CD4-positive, alpha-beta T cell treated with Interleukin-17A for 1 hour (primary cell): ENCODE results near the gene NOL11.
"Not testable (repeated sequence)": the region's sequence is repeated elsewhere in the genome, so short reads cannot be mapped to it uniquely, and the experiment has no call there.

Experiments
- DNase-seq: peaks from one replicate; pipeline ENCODE4 v3.0.0-alpha.2; 2020

NOL11 gene

GRCh38 chr17:67711916-67712315, 5.8 kb upstream of the NOL11 start:
- no peak for DNase-seq

GRCh38 chr17:67712375-67712774, 5.4 kb upstream of the NOL11 start:
- no peak for DNase-seq

GRCh38 chr17:67713169-67713568, 4.6 kb upstream of the NOL11 start:
- DNase-seq: no peak

- DNase-seq: no peak
Measured at GRCh38 chr17:67716405-67716798, 1.3 kb upstream of the NOL11 start.

DNA sequence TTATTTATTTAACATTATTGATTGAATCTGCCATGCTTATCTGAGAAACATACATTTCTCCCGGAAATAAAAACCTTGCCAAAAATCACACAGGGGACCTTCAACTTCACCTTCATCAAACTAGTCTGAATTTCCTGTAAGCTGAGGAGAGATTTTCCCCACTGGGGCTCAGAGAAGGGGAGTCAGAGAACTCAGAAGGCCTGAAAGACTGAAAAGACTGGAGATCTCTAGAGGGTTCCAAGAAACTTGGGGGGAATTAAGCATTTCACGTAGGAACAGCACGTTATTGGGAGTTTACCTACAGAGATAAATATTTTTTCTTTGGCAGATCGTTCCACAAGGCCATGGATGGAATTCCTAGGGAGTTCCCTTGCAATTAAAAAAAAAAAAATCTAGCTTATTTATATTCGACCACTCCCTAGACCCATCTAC, 528 bp upstream of the NOL11 start:
- DNase-seq: peak; percentile 38

- peak; percentile 62 for DNase-seq
Measured at GRCh38 chr17:67718325-67718941, 697 bp downstream of the NOL11 start.

- DNase-seq: peak; percentile 47
Measured at GRCh38 chr17:67725373-67725791, 7.6 kb downstream of the NOL11 start.

- DNase-seq: no peak
Measured at GRCh38 chr17:67725807-67726206, 8.1 kb downstream of the NOL11 start.

DNA sequence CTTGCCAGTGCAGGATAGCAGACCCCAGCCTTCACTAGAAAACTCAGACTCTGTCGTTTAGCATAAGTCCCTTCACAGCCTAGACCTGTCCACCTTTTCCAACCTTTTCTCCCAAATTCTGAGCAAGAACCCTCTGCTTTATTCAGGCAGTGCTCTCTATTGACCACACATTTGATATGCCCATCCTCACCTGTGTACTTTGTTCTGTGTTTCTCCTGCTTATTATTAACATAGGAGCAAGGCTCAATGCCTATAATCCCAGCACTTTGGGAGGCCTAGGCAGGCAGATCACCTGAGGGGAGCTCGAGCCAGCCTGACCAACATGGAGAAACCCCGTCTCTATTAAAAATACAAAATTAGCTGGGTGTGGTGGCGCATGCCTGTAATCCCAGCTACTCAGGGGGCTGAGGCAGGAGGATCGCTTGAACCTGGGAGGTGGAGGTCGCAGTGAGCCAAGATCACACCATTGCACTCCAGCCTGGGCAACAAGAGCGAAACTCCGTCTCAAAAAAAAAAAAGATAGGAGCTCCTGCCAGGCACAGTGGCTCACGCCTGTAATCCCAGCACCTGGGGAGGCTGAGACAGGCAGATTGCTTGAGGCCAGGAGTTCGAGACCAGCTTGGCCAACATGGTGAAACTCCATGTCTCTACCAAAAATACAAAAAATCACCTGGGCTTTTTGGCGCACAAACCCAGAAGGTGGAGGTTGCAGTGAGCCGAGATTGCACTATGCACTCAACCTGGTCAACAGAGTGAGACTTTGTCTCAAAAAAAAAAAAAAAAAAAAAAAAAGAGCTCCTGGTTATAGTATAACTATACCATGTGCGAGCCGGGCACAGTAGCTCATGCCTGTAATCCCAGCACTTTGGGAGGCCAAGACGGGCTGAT, 9.7 kb downstream of the NOL11 start:
- not testable (repeated sequence) for DNase-seq

GRCh38 chr17:67729903-67730302, 12.2 kb downstream of the NOL11 start:
- no peak for DNase-seq

GRCh38 chr17:67730731-67731130, 13.0 kb downstream of the NOL11 start:
- DNase-seq: no peak

DNA sequence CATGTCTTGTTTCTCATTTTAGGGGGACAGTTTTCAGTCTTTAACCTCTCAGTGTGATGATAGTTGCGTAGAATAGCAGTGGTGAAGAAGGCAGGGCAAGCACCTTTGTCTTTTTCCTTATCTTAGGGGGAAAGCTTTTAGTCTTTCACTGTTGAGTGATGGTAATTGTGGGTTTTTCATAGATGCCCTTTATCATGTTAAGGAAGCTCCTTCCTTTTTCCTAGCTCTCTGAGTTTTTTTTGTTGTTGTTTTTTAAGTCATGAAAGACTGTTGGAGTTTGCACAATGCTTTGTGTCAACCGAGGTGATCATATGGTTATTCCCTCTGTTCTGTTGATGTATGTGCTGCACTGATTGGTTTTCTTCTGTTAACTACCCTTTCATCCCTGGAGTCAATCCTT, 15.7 kb downstream of the NOL11 start:
- DNase-seq: no peak

DNA sequence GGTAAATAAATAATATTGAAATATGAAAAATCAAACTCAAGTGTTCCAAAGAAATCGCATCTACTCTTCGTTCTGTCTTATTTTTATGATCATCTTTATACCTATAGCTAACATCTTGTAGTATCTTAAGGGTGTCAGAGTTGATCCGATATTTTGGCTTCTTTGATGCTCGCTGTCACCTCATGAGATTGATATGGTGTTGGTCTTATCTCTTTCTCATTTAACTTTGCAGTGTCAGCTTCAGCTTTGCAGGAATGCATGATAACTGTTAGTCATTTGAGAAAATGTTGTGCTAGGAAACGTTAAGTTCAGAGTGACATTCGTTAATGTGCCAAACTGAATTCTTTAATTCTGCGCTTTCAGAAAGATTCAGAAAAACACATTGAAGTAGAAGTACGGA, 19.4 kb downstream of the NOL11 start:
- DNase-seq: no peak

GRCh38 chr17:67742025-67742424, 24.3 kb downstream of the NOL11 start:
- no peak for DNase-seq

GRCh38 chr17:67746704-67747571, 29.2 kb downstream of the NOL11 start:
- no peak for DNase-seq

DNA sequence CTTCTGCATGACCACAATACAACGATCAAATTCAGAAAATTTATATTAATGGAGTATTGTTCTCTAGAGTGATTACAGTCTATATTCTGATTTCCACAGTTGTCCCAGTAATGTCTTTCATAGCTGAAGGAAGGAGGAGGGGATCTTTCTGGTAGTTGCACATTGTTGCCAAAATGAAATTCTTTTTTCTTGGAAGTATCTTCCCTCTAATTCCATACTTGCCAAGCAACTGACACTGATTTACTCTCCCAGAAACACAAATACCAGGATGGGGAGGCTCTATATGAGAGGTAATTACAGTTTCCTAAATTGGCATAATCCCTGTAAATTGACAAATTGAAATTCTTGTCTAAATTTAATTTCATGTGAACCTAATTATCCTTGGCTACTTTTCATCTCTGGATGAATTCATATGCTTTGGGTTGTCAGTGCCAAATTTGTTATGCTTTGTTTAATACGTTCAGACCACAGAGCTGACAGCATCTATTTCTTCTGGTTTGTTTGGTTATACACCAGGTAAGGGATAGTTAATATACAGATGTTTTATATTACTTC, 30.0 kb downstream of the NOL11 start:
- no peak for DNase-seq

- DNase-seq: no peak
Measured at GRCh38 chr17:67750067-67750466, 32.3 kb downstream of the NOL11 start.

- DNase-seq: no peak
Measured at GRCh38 chr17:67751101-67752074, 33.7 kb downstream of the NOL11 start.

DNA sequence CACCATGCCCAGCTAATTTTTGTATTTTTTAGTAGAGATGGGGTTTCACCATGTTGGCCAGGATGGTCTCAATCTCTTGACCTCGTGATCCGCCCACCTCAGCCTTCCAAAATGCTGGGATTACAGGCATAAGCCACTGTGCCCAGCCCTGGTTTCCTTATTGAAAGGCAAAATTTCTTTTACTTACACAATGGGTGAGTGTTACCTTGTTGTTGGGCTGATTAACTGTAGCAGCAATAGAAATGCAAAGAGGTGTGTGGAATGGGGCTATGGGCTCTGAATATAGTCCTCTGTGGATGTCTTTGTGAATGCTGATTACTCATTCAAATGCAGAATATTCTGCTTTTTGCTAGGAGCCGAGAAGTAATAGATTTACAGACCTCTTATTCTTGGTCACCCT, 34.4 kb downstream of the NOL11 start:
- DNase-seq: not testable (repeated sequence)

- DNase-seq: no peak
Measured at GRCh38 chr17:67753026-67753425, 35.3 kb downstream of the NOL11 start.

DNA sequence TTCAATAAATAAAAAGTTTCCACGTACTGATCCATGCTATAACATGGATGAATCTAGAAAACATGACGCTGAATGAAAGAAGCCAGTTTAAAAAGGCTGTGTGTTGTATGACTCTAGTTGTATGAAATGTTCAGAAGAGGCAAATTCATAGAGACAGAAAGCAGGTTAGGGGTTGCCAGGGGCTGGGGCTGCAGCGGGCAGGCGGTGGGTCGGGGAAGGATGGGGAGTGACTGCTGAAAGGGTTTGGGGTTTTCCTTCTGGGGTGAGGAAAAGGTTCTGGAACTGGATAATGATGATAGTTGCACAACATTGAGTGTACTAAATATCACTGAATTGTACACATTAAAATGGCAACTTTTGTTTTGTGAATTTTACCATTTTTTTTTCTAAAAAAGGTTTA, 36.3 kb downstream of the NOL11 start:
- DNase-seq: no peak

- DNase-seq: not testable (repeated sequence)
Measured at GRCh38 chr17:67754686-67755085, 37.0 kb downstream of the NOL11 start.
